Right atrium auricular region (tissue), 2 donors: ENCODE results near the gene CPA4. TPM values are rescaled to one million over a fixed set of nuclear protein-coding genes. Genes with fewer than 3 reads are reported as not detected.

Experiments used
- DNase-seq: peaks from one replicate; pipeline ENCODE4 v3.0.0-alpha.2; 2019; ENCODE audit warnings: low spot score
- H3K27ac ChIP-seq, 2 donors: fragments of 200-600 bp; sonication (generic); 1 replicate in 1 of 2; 2 replicates in 1 of 2; pipeline ENCODE4 v1.5.1; 2016 to 2019
- H3K27me3 ChIP-seq, 2 donors: fragments of 200-600 bp; sonication (generic); one replicate each; pipeline versions ENCODE4 v1.5.1 to v1.6.0; 2017 to 2019
- H3K36me3 ChIP-seq: fragments of 200-600 bp; sonication (generic); one replicate; pipeline ENCODE4 v1.5.1; 2016
- H3K4me1 ChIP-seq, 2 donors: fragments of 200-600 bp; sonication (generic); one replicate each; pipeline versions ENCODE4 v1.5.1 to v1.6.0; 2017 to 2019
- H3K4me3 ChIP-seq, 2 donors: fragments of 200-600 bp; sonication (generic); 1 replicate in 1 of 2; 2 replicates in 1 of 2; pipeline ENCODE4 v1.5.1; 2017 to 2019; ENCODE audit warnings: mild to moderate bottlenecking in 1 of 2, moderate library complexity in 1 of 2
- H3K9me3 ChIP-seq, 2 donors: fragments of 200-600 bp; sonication (generic); one replicate each; pipeline ENCODE4 v1.5.1; 2019
- total RNA-seq, 2 donors: library from RNA; depleted of rRNA; stranded (reverse); fragments of >200 nt; gene quantifications; one replicate each; pipeline ENCODE4 v1.1.0, GENCODE V29; 2016
- TF ChIP-seq, protein P1 (sequence below), 2 donors: fragments of 200-600 bp; sonication (generic); IDR thresholded peaks; one replicate each; pipeline ENCODE4 v1.5.1; 2019; ENCODE audit warnings: antibody characterized with exemption in 2 of 2

The CPA4 gene
- total RNA-seq, 2 donors from 2014 or later: 2.0 to 6.0 TPM

- no peaks in the 10 kb centered on the region for H3K9me3 ChIP-seq
- DNase-seq: no peak
- TF ChIP-seq, protein P1, sequence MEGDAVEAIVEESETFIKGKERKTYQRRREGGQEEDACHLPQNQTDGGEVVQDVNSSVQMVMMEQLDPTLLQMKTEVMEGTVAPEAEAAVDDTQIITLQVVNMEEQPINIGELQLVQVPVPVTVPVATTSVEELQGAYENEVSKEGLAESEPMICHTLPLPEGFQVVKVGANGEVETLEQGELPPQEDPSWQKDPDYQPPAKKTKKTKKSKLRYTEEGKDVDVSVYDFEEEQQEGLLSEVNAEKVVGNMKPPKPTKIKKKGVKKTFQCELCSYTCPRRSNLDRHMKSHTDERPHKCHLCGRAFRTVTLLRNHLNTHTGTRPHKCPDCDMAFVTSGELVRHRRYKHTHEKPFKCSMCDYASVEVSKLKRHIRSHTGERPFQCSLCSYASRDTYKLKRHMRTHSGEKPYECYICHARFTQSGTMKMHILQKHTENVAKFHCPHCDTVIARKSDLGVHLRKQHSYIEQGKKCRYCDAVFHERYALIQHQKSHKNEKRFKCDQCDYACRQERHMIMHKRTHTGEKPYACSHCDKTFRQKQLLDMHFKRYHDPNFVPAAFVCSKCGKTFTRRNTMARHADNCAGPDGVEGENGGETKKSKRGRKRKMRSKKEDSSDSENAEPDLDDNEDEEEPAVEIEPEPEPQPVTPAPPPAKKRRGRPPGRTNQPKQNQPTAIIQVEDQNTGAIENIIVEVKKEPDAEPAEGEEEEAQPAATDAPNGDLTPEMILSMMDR (IDR thresholded peaks at IDR 0.05): no peak
- H3K27me3 ChIP-seq: no peaks in the 10 kb centered on the region
- no peaks in the 10 kb centered on the region for H3K4me1 ChIP-seq
- no peak overlapping the region for H3K27ac ChIP-seq
- H3K4me3 ChIP-seq: no peak overlapping the region
- no peaks in the 10 kb centered on the region for H3K36me3 ChIP-seq
These were observed 39.5 kb downstream of the CPA4 start for GRCh38 chr7:130332259-130333053.

- Histone ChIP-seq H3K36me3 (no peaks in the 10 kb centered on the region), H3K27ac (no peak overlapping the region), H3K4me3 (no peak overlapping the region), H3K9me3 (no peaks in the 10 kb centered on the region), H3K4me1 (no peaks in the 10 kb centered on the region), H3K27me3 (no peaks in the 10 kb centered on the region)
- TF ChIP-seq, protein P1 (IDR thresholded peaks at IDR 0.05): no peak
- DNase-seq: no peak
These were observed 40.9 kb downstream of the CPA4 start for GRCh38 chr7:130333832-130334231.

DNA sequence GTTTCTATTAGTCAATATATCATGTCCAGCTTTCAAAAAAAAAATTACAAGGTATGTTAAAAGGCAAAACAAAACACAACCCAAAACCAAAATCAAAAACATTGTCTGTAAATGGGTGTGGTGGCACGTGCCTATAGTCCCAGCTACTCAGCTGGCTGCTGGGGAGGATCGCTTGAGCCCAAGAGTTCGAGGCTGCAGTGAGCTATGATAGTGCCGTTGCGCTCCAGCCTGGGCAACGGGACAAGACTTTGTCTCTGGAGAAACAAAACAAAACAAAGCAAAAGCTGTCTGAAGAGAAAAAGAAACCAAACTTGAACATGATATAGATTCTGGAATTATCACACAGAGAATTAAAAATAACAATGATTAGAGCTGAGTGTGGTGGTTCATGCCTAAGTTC lies 41.3 kb downstream of the CPA4 start:
- H3K27me3 ChIP-seq: no peaks in the 10 kb centered on the region
- no peaks in the 10 kb centered on the region for H3K36me3 ChIP-seq
- H3K9me3 ChIP-seq: no peaks in the 10 kb centered on the region
- TF ChIP-seq, protein P1 (IDR thresholded peaks at IDR 0.05): no peak
- no peak overlapping the region for H3K27ac ChIP-seq
- H3K4me1 ChIP-seq: no peaks in the 10 kb centered on the region
- H3K4me3 ChIP-seq: no peak overlapping the region
- DNase-seq: no peak

DNA sequence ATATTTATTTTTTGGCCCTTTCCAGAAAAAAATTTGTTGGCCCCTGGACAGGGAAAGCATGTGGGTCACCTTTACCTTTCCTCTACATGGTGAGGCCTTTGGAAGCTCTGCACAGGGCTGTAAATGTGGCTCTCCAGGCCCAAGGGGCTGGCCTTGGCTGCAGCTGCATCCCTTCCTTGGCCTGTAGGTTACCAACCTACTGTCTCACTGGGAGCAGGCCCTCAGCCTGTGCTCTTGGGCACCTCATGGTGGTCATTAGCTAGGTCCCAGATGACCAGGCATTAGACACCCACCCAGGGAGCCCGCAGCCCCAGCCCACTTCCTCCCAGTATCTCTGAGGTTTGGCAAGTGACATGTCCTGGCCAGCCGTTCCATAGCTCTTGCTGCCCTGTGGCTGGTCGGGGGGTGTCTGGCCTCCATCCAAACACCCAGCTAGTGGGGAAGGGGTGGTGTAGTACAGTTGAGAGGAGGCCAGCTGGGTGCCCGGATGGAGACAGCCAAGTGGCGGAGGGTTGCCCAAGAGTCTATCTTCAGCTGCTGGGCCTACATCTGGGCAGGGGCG lies 44.5 kb downstream of the CPA4 start:
- Histone ChIP-seq H3K27ac (no peak overlapping the region), H3K4me3 (no peak overlapping the region), H3K36me3 (no peaks in the 10 kb centered on the region), H3K4me1 (no peaks in the 10 kb centered on the region), H3K9me3 (no peaks in the 10 kb centered on the region), H3K27me3 (no peaks in the 10 kb centered on the region)
- TF ChIP-seq, protein P1 (IDR thresholded peaks at IDR 0.05): no peak
- no peak for DNase-seq

DNA sequence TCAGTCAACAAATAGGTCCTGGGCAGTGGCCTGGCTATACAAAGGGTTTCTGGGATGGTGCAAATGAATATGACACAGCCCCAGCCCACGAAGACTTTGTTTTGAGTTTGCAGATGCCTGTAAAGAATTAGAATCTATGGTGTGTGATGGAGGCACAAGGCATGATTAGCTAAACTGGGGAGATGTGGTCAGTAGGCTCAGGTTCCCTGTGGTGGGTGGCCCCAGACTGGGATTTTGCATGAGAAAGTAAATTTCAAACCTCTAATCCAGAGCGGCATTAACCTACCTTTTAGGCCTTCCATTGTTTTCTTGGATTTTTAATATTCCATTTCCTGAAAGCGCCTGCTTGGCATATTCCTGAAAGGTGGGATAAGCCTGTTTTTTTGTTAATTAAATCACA lies 45.3 kb downstream of the CPA4 start:
- TF ChIP-seq, protein P1 (IDR thresholded peaks at IDR 0.05): no peak
- Histone ChIP-seq H3K27me3 (no peaks in the 10 kb centered on the region), H3K4me3 (no peak overlapping the region), H3K9me3 (no peaks in the 10 kb centered on the region), H3K27ac (no peak overlapping the region), H3K4me1 (no peaks in the 10 kb centered on the region), H3K36me3 (no peaks in the 10 kb centered on the region)
- DNase-seq: no peak
